Endothelial cell (in vitro differentiated cells): Measurements from ENCODE around the gene C10orf88. TPM values are rescaled to one million over a fixed set of nuclear protein-coding genes. Genes with fewer than 3 reads are reported as not detected.

ENCODE experiments used
- DNase-seq: peaks from one replicate; pipeline ENCODE4 v3.0.0; 2021; ENCODE audit warnings: low spot score
- H3K27ac Mint-ChIP-seq: one replicate; pipeline ENCODE4 v1.8.0; 2021; ENCODE audit warnings: mixed read lengths, inconsistent platforms; ENCODE audit not compliant: unreplicated experiment
- H3K27me3 Mint-ChIP-seq: one replicate; pipeline ENCODE4 v1.8.0; 2021; ENCODE audit warnings: mild to moderate bottlenecking, moderate library complexity, mixed read lengths, inconsistent platforms; ENCODE audit not compliant: unreplicated experiment
- H3K36me3 Mint-ChIP-seq: one replicate; pipeline ENCODE4 v1.8.0; 2021; ENCODE audit warnings: mild to moderate bottlenecking, low read depth, mixed read lengths, inconsistent platforms; ENCODE audit not compliant: unreplicated experiment
- H3K4me1 Mint-ChIP-seq: one replicate; pipeline ENCODE4 v1.8.0; 2021; ENCODE audit warnings: mild to moderate bottlenecking, mixed read lengths, inconsistent platforms; ENCODE audit not compliant: unreplicated experiment
- H3K4me3 Mint-ChIP-seq: one replicate; pipeline ENCODE4 v1.8.0; 2021; ENCODE audit warnings: mild to moderate bottlenecking, mixed read lengths, inconsistent platforms; ENCODE audit not compliant: unreplicated experiment
- H3K9me3 Mint-ChIP-seq: one replicate; pipeline ENCODE4 v1.8.0; 2021; ENCODE audit warnings: mixed read lengths, inconsistent platforms; ENCODE audit not compliant: unreplicated experiment
- long read RNA-seq: library from polyadenylated mRNA; unstranded; transcript quantifications from one replicate; pipeline ENCODE4 v2.0.0, GENCODE V29; 2020; ENCODE audit not compliant: unreplicated experiment
- total RNA-seq: library from RNA; stranded (reverse); fragmentation: NEBNext Ultra II Directional; extraction: Animal tissue kit (Norgen Biotek cat#: 25700); gene quantifications from one replicate; pipeline ENCODE4 v1.2.1, GENCODE V29; 2021; ENCODE audit not compliant: unreplicated experiment
- TF ChIP-seq, protein P1 (sequence below): fragments of 200-600 bp; sonication (generic); IDR thresholded peaks from one replicate; pipeline ENCODE4 v1.5.0; 2021; ENCODE audit warnings: antibody characterized with exemption; ENCODE audit not compliant: unreplicated experiment

C10orf88 gene, protein sequence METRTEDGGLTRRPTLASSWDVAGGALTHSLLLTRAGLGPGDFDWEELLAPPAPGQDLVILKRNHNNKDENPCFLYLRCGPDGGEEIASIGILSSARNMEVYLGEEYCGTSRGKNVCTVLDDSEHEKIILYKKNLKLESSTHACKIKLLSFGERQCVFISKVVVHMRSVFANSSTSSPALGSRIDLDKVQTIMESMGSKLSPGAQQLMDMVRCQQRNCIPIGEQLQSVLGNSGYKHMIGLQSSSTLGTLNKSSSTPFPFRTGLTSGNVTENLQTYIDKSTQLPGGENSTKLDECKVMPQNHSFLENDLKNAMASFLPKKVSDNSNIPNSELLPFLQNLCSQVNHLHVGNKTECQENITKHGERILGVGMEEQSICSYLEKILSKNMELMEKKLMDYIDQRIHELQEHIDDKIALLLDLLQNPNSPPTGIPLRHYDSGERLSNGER
- total RNA-seq: 9.9 TPM
- long read RNA-seq, transcript C10orf88-204 (6 exons, 2,482 nt): major isoform, 5 of 5 reads
- long read RNA-seq, partial matches to known transcripts: 0 of 5 reads
- long read RNA-seq, other reads (novel, unspliced or antisense): 0 of 5 reads

DNA sequence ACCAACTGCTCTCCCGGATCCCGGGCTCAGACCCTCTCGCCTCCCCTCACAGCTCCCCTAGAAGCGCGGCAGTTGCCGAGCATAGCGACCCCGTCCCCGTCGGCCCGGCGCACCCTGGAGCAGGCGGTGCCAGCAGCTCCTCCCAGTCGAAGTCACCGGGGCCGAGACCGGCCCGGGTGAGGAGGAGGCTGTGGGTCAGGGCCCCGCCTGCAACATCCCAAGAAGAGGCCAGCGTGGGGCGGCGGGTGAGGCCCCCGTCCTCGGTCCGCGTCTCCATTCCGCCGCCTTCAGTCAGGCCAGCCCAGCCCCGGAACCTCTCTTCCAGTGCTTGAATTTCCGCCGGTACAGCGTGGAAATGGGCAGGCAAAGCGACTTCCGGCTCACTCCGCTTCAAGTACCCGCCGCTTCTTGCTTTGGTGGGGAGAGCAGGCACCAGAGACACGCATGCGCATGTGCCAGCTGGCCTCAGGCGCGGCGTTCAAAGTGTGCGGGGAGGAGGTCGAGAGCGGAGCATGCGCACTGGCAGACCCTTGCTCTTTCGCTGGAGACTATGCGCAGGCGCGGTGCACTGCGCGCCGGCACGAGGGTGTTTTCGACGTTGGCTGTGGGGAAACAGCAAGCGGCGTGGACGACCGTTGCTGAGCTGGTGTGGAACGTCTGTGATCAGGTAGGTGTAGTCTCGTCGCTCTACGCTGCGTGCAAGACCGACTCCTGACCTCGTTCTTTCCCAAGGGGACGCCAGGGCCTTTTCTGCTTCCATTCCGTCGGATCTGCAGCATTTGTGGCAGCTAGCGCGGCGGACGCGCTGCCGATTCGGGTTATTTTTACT lies at the start of gene C10orf88:
Gene C10orf88 (minus strand): TSS at position 326 of the 829 bp plus-strand sequence. CDS start 49 bp downstream, at position 277.
- Mint-ChIP-seq H3K4me1 (peaks cover 7% of the 10 kb centered on the region), H3K27ac (no peak within 1 kb of the TSS), H3K4me3 (peak within 1 kb of the TSS; percentile 92), H3K27me3 (peaks cover 8% of the 10 kb centered on the region), H3K9me3 (no peaks in the 10 kb centered on the region), H3K36me3 (no peaks in the 10 kb centered on the region)
- TF ChIP-seq, protein P1, sequence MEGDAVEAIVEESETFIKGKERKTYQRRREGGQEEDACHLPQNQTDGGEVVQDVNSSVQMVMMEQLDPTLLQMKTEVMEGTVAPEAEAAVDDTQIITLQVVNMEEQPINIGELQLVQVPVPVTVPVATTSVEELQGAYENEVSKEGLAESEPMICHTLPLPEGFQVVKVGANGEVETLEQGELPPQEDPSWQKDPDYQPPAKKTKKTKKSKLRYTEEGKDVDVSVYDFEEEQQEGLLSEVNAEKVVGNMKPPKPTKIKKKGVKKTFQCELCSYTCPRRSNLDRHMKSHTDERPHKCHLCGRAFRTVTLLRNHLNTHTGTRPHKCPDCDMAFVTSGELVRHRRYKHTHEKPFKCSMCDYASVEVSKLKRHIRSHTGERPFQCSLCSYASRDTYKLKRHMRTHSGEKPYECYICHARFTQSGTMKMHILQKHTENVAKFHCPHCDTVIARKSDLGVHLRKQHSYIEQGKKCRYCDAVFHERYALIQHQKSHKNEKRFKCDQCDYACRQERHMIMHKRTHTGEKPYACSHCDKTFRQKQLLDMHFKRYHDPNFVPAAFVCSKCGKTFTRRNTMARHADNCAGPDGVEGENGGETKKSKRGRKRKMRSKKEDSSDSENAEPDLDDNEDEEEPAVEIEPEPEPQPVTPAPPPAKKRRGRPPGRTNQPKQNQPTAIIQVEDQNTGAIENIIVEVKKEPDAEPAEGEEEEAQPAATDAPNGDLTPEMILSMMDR: no peak
- DNase-seq: peak; percentile 94

DNA sequence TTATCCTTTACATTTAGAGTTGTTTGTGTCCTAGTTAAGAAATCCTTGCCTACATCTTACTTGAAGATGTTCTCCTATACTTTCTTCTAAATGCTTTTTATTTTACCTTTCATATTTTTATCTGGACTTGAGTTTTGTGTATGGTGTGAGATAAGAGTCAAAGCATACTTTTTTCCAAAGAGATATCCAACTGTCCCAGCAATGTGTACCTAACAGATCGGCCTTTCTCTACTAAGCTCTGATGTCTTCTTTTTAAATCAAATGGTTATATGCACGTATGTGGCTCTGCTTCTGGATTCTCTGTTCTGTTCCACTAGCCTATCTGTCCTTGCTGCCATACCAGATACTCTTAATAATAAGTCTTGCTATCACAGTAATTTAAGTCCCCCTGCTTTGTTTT lies 47.3 kb upstream of the C10orf88 start:
- H3K9me3 Mint-ChIP-seq: no peaks in the 10 kb centered on the region
- no peaks in the 10 kb centered on the region for H3K27me3 Mint-ChIP-seq
- DNase-seq: no peak
- H3K4me3 Mint-ChIP-seq: no peak overlapping the region
- peaks cover 4% of the 10 kb centered on the region for H3K4me1 Mint-ChIP-seq
- no peak overlapping the region for H3K27ac Mint-ChIP-seq
- TF ChIP-seq, protein P1: no peak
- H3K36me3 Mint-ChIP-seq: no peaks in the 10 kb centered on the region

DNA sequence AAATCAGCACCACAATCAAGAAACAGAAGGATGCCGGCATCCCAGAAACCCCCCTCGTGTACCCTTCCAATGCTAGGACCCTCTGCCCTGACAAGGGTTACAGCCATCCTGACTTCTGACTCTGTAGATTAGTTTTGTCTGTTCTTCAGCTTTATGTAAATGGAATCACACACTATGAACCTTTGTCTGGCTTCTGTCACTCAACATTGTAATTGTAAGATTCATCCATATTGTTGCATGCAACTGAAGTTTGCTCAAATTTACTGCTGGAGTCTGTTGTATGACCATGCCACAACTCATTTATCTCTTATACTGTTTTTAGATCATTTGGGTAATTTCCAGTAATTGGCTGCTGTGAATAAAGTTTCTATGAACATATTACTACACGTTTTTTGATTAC lies 46.1 kb upstream of the C10orf88 start:
- Mint-ChIP-seq H3K27ac (no peak overlapping the region), H3K27me3 (no peaks in the 10 kb centered on the region), H3K4me1 (peaks cover 4% of the 10 kb centered on the region), H3K9me3 (no peaks in the 10 kb centered on the region), H3K36me3 (no peaks in the 10 kb centered on the region), H3K4me3 (no peak overlapping the region)
- no peak for DNase-seq
- TF ChIP-seq, protein P1: no peak

DNA sequence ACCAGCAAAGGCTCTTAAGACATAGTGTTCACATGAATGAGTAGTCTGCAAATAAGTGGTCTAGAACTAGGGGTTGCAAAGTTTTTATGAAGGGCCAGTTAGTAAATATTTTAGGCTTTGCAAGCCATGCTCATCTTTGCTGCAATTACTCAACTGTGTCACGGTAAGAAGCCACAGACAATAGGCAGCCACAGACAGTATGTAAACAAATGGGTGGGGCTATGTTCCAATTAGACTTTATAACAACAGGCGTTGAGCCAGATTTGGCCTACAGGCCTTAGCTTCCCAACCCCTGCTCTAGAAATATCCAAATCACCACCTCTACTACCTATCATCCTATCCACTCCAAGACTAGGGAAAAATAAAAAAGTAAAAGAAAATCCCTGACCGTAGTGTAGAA lies 45.3 kb upstream of the C10orf88 start:
- DNase-seq: no peak
- Mint-ChIP-seq H3K4me3 (no peak overlapping the region), H3K36me3 (no peaks in the 10 kb centered on the region), H3K9me3 (no peaks in the 10 kb centered on the region), H3K4me1 (peaks cover 4% of the 10 kb centered on the region), H3K27me3 (no peaks in the 10 kb centered on the region), H3K27ac (no peak overlapping the region)
- TF ChIP-seq, protein P1: no peak
